A204.1 (cell line): ENCODE measurements around the gene REG3G.

Experiments
- FAIRE-seq: peaks from 2 replicates; lab custom pipeline; 2012; peaks lifted over from hg19 to GRCh38; lab: Jason Lieb, UNC

The REG3G gene

DNA sequence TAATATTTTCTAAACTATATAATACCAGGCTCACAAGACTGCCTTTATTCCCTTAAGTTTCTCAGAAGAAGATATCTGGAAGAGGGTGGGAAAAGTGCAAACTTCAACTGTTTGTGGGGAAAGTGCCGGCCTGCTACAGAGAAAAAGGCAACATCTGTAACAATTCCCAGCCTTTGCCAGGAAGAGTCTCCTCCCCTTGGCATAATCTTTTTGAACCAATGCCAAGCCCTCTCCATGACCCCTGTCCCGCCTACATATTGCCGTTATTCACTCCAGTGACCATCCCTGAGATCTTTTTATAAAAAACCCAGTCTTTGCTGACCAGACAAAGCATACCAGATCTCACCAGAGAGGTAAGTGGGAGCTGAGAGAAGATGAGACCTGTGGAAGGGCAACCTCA lies at the start of gene REG3G:
REG3G (plus strand) TSS at position 282 of the 400 bp plus-strand sequence. CDS start 392 bp downstream, outside the sequence.
- FAIRE-seq = no peak

DNA sequence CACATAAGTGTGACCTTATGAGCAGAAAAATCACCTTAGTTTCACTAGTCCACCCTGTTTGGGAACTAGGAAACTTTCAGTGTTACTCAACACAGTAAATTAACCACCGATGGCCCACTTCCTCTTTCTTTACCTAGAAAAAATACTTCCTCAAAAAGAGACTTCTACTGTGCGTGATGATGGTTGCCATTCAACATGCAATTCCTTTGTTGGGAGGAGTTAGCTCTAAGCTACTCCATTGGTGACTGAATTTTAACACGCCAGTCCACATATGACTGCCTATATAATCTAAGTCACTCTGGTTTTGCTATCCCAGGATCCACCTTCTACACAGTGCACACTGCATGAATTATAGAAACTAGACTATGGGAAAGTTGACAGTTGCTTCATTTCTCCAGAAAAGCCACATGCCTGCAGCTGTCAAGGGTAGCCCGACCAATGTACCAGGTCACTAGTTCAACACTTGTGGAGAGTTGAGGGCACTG lies 47.8 kb upstream of the REG3G start:
- FAIRE-seq = no peak

DNA sequence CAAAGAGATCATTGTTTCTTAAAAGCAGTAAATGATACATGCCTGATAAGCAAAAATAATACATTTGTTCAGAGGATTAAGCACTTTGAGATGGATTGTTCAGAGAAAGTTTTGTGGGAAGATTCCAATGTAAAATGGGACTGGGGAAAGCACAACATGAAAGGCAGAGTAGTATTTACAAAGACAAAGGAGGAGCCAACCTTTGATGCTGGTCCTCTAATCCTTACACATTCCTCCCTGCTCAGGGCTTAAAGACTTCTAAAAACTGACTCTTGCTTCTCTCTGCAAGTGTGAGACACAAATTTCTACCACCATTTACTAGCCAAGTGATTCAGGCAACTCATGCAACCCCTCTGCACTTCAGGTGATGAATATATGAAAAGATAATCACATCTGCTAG lies 47.2 kb upstream of the REG3G start:
- no peak for FAIRE-seq

DNA sequence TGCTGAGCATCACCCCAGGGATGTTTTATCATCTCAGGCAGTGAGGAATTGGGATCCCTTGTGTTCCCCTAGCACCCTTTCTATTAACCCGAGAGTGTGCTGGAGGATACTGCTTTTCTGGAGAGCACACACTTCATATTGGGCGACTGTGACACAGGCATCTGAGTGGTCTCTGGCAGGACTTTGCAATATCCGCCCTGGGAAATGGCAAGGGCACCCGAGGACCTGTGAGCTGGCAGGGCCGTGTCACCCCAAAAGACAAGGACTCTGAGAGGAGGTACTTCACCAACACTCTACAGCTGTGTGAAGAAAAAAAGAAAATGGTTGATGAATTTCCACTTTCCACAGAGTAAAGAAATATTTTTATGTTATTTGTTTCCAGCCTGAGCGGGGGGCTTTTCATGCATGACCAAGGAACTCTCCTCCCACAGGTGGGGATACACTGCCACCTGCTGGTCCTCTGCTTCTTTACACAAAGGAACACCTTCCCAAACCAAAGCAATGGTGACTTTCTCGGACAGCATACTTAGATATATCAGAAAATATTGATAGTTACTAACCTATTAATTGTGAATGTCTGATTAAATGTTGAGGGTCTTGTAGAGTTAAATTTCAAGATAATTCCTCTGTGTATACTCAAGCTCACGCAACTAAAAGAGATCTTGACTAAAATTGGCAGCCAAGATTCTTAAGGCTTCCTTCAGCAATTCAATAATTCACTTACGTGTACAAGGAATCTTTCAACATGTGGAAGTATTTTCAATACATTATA lies 45.9 kb upstream of the REG3G start:
- peak; percentile 32 for FAIRE-seq

DNA sequence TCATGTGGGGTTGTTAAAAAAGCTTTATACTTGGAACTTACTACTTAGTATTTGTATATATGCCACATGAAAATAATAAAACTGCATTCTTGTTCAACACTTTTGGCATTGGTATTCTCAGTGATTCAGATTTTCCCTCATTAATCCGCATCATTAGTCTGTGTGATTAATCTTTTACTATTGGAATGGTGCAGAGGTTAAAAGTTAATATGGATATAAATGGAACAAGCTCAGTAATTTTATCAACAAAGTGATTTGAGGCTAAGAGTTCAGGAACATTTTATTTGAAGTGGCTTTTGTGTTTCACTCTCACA lies 45.4 kb upstream of the REG3G start:
- no peak for FAIRE-seq

DNA sequence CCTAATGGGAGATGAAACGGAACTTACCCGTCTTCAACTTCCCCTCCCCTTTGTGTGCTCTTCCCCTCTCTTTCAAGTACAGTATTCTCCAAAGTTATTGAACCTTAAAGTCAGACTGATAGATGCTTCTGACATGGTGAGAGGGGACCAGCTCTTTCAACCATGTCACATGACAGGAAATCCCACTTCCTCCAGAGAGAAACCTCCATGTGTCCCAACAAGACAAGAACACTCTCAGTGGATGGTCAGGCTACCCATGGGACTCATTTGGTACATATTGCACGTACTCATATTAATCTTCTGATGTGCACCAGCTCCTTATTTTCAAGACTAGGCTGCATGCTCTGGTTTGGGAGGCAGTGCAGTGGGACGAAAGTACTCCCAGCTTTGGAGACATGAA lies 44.6 kb upstream of the REG3G start:
- no peak for FAIRE-seq

DNA sequence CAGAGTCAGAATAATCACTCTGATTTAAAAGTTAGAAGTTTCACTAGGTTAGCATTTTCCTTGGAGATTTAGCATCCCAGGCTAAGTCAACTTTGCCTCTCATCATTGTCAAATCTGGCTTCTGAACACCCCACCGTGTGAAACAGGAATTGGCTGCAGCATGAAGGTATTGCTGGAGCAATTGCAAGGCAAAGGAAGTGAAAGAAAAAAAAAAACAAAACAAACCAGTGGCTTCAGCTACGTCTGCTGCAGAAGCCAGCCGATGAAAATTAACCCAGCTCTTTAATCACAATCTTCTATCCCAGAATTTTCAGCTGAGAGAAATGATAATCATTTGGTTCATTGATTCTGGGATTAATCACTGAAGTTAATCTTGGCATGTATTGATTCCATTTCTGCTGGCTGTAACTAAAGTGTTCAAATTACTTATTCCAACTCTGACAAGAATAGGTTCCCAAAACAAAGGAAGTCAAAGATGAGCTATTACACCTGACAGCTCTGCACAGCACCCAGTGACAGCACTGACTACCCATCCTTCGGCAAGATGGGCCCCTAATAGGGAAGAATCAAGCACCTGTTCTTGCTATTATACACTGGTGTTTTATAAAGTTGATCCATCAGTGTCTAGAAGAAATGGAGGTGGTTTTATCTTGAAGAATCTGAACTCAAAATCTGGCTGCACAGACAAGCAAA lies 42.7 kb upstream of the REG3G start:
- no peak for FAIRE-seq

DNA sequence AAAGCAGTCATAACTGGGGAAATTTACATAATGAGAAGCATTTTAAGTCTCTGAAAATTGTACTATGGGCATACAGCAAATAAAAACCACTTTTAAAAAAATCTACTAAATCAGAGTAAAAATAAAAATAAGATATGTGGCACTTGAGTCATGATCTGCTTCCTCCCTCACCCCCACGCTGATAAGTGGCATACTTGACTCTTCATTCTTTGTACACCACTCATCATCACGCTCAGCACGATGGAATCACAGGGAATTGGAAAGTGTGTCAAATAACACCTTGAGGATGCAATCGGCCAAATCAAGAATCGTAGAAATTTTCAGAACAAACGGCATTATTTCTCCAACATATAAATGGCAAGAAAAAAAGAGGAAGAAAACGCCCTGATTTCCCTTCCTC lies 41.1 kb upstream of the REG3G start:
- no peak for FAIRE-seq

DNA sequence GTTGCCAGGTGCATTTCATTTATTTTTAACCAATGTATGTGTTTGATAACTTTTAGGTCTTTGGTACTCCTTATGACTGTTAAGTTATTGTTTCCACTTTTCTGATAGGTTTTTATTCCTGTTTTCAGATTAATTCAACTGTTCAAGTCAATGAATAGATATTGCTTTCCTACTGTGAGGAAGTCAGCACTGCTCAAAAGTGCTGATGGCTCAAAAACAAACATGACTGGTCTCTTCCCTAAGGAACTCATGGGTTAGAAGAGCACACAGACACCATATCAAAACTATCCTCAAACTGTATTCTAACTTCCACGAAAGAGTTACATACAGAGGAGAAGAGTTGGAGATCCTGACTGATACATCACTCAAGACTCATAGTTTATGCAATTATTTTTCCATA lies 39.9 kb upstream of the REG3G start:
- no peak for FAIRE-seq

DNA sequence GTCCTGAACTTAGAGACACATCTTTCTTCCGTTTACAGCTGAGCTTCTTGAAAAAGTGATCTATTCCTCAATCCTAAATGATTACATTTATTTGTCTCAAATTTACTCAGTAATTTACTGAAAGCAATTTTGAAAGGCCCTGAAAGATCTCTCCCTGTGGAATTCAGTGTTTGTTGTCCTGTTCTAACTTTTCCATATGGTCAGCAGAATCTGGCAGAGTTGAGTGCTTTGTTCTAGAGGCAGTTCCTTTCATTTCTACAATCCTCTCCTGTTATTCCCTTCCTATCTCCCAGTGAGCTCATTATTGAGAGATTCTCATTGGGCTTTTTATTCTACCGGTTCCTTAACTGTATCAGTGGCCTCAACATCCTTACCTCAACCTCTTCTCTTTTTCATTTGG lies 36.5 kb upstream of the REG3G start:
- no peak for FAIRE-seq

DNA sequence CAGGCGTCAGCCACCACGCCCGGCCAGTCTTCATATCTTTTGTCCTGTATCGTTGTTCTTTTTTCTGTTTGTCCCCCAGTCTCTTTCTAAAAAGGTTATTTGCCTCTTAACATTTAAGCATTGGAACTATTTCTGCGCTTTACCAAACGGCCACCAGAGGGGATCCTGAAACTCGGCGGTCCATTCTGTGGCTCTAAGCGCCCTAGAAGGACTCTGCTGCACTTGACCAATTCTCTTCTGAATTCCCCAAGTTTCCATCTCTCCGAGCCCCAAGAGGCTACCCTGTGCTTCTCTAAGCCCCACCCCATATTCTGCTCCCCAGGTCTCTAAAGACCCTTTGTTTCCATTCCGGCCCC lies 33.1 kb upstream of the REG3G start:
- no peak for FAIRE-seq

DNA sequence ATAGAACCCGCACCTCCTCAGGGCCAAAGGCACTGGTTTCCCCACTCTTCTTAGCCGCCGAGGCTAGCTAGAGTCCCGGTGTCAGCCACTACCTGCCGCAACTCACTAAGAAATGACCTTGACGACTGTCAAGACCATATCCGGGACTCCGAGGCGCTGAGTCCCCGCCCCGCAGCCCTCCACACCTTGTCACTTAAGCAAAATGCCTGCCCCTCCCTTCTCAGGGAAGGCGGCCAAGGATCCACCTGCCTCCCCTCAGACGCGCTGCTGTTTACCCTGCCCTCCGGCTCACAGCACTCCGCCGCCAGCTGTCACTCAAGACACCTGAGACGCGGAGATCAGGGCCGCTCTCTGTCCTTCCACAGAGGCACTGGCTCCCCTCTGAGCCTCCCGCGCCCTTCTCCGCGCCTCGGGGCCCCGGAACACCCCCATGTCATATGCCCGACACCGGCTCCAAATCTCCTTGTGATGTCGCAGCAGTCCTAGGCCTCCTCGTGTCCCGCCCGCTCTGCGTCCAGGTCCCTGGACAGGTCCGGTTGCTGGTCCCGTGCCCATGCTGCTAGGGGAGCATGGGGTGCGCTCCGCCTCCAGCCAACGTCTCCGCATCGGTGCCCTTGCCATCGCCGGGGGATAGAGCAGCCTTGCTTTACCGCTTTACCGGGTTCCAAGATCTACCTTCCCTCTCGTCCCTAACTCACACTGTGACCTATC lies 32.5 kb upstream of the REG3G start:
- FAIRE-seq = no peak

DNA sequence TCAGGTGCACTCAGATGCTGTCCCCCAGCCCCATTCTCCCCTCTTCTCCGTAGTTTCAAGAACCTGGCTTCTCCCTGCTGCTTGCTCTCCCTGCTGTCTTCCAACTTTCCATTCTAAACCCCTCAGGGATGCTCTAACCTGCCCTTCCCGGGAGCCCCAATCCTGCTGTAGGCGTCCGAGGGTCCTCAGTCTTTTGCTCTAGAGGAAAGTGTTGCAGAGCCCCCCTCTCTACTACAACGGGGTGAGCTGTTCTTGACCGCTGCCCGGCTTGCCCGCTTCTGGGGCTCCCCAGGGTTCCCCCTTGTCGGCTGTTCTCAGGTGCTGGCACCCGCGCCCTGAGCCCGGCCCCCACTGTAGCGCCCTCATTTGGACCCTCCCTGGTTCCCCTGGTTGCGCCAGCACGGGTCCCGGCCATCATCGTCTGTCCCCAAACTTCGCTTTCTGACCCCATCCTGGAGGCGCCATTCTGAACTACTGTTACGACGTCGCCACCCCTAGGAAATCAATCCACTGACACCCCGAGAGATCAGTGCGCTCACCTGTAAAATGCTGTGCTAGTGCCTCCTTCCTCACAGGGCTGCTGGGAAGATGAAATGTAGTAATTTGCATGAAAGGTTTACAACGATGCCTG lies 31.9 kb upstream of the REG3G start:
- FAIRE-seq = no peak

DNA sequence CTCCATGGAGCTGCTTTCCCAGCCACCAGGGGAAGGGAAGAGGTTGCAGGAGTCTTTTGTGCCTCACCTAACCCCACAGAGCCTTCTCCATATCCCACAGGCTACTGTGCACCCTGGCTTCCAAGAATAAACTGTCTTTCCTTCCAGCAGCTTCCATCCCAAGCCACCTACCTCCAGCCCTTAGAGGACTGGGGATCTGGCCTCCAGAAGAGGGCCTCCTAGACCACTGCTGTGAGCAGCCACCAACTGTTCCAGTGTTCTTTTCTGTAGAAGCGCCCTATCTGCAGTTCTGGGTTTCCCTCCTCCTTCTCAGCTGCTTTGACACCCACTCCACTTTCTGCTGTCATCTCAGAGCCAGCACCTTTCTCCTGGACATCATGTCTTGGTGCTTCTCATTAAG lies 30.7 kb upstream of the REG3G start:
- FAIRE-seq = no peak

DNA sequence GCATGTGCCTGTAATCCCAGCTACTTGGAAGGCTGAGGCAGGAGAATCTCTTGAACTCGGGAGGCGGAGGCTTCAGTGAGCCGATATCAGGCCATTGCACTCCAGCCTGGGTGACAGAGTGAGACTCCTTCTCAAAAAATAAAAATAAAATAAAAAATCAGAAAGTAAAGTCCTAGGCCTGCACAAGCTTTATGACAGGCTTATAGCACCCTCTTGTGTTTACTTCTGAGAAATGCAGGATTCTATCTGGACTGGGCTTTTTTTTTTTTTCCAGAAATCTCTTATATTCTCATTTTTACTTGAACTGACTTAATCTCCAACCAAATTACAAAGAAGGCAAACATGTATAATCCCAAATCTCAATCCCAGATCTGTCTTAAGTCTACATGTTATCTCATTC lies 26.1 kb upstream of the REG3G start:
- peak; percentile 57 for FAIRE-seq

DNA sequence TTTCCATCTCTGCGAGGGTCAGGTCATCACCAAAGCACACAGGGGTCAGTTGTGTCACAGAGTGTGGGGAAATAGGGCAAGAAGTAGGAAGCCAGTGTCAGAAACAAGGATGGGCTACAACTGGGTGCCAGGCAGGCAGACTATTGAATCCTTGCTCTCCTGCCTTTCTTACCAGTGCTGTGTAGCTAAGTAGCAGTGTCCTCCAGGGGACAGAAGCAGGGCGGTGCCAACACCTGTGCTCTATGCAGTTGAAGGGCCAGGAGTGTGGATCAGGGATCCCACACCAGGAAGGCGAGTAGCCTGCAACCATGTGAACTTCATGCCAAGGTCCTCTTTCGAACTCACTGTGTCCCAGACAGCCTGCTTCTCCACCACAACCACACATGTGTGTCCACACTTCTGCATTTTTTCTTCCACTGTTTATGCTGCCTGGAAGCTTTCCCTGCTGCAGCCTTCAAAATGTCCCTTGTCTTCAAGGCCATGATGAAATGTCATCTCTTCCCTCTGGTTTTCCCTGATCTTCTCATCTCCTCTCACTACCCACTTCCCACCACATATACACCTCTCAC lies 25.4 kb upstream of the REG3G start:
- FAIRE-seq = no peak

DNA sequence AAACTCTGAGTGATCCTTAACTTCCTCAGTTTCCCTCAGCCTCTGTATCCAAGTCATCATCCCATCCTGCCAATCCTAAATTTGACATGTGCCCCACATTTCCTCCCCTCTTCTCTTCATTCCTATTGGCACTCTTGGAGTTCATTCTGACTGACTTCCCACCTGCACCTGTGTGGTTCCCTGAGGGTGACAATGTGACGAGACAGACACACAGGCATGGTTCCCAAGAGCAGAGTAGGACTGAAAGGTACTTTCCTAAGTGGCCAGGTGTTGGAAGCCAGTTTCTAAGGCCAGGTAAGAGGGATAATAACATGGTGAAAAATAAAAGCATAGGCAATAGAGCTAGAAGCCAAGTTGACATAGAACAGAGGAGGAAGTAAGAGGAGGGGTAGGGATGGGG lies 24.2 kb upstream of the REG3G start:
- no peak for FAIRE-seq

DNA sequence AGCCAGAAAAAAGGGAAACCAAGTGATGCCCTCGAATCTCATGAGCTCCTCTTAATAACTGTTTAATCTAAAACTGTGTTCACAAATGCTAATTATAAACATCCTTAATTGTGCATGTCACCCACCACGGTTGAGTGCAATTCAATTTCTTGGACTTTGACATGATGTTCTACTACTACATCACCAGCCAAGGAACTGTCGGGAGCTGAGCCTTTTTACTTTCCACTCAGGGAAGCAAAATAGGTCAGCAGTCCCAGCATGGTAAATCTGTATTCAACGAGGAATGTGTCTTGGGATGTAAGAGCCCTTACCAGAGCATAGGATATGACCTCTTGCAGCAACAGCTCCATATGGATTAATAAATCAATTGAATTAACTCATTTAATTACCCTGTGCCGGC lies 20.8 kb upstream of the REG3G start:
- no peak for FAIRE-seq

DNA sequence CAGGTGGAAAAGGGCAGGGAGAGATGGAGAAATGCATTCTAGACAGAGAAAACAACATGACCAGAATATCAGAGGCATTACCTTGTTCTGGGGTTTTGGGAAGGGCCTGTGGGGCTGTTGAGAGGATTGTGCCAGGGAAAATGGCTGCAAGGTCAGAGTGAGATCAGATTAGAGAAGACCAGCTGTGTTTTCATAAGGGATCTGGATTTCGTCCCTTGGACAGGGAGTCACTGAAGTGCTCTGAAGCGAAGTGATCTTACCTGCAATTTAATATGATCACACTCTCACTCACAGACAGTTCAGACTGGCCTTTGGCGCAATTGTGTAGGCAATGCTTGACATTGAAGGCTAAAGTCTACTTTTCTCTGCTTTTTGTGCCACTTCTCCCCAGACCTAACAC lies 20.3 kb upstream of the REG3G start:
- no peak for FAIRE-seq

DNA sequence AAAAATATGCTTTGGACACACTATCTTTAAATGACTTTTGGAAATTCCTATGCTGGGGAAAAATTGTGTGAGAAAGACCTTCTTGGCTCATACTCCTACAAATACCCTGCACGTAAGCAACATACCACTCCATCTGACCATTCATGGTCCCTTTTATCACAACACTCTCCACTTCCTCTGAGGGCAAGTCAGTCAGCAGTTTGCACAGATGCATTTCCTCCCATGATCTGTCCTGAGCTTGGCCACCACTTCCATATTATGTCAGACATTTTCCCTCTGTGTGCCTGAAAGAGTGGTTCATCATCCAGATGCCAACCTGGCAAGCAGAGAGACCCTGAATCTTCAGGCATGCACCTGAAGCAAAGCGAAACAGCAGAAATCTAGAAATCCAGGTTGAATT lies 16.1 kb upstream of the REG3G start:
- no peak for FAIRE-seq

DNA sequence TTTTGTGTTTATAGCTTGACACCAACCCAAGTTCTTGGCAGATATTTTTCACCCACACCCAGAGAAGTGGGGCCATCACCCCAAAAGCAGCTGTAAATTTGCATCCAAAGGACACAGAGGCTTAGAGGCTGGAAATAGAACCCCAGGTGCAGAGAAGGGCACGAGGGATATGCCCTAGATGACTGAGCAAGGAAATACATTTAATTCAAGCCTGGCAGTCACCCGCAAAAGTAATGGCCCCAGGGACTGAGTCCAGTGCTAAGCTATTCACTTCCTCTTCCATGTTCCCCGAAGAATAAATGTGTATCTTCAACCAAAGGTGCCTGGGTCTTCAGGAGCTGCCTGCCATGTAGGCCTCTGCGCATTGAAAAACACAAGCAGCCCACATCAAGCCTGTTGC lies 14.0 kb upstream of the REG3G start:
- no peak for FAIRE-seq

DNA sequence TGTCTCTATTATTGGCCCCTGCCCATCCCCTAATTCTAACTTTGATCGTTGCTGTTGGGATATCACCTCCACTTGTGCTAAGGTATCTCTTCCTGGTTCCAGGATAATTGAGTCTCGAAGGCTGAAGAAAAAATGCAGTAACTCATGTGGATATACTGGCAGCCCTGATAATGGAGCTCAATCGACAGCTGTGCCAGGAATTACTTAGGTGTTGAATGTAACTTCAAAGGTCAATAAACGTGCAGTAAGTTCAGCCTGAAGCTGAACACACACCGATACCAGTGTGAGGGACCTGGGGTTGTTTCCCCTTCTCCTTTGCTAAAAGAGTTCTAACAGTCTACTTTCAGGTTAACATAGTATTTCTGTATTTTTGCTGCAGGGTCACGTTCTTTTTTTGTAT lies 11.9 kb upstream of the REG3G start:
- no peak for FAIRE-seq

DNA sequence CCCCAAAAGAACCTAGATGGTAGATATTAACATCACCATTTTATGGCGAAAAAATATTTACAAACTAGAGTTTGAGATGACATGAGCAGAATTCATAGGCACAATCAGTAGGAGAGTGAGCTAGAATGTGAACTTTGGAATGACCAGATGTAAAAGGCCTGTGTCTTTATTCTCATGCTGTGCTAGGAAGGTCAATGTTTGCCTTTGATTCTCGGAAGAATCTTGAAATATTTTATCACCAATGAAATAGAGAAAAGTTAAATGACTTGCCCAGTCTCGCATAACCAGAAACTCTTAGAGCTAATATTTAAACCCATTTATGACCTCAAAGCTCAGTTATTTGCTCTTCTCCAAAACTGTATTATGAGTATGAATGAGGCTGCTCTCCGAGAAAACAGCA lies 9.2 kb upstream of the REG3G start:
- FAIRE-seq = no peak
